Astrocyte of the cerebellum (primary cell): ENCODE measurements around the gene CNOT1.
A peak's percentile ranks its signal among the peaks of the same experiment; 100 is the strongest.
"Not testable (repeated sequence)": the region's sequence is repeated elsewhere in the genome, so short reads cannot be mapped to it uniquely, and the experiment has no call there.

Experiments used
- DNase-seq: peaks from one replicate; pipeline ENCODE4 v3.0.0-alpha.2; 2011; ENCODE audit warnings: low read depth
- H3K4me3 ChIP-seq: 2 replicates; pipeline ENCODE4 v1.5.1; 2011; ENCODE audit warnings: mild to moderate bottlenecking, low read depth, low read length, moderate library complexity
- in situ Hi-C: cut with HindIII; loops from 2 replicates; pipeline ENCODE4 v1.10.0; 2017; ENCODE audit warnings: low sequenced_read_pairs
- TF ChIP-seq, protein P1 (sequence below): IDR thresholded peaks from 2 replicates; pipeline ENCODE4 v1.5.1; 2012; ENCODE audit warnings: low read length, low read depth, moderate library complexity, mild to moderate bottlenecking; ENCODE audit errors: missing control alignments

The CNOT1 gene

DNA sequence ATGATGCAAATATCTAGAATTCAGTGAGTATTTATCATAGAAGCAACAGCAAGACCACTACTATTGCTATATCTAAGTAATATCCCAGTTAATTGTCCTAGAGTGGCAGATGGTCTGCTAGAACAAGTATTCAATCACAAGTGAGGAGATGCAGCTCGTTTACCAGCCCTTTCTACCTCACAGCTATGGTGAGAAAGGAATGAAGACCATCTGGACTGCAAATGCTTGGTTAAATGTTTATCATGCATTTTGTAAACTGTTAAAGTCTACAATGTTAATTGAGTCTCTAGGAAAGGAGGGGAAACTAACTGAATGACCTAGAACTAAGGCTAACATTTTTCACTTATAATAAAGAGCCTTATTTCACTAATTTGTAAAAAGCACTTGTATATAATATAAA lies 52.5 kb downstream of the CNOT1 start:
- in situ Hi-C loops = no loop called here
- no peak for DNase-seq
- TF ChIP-seq, protein P1, sequence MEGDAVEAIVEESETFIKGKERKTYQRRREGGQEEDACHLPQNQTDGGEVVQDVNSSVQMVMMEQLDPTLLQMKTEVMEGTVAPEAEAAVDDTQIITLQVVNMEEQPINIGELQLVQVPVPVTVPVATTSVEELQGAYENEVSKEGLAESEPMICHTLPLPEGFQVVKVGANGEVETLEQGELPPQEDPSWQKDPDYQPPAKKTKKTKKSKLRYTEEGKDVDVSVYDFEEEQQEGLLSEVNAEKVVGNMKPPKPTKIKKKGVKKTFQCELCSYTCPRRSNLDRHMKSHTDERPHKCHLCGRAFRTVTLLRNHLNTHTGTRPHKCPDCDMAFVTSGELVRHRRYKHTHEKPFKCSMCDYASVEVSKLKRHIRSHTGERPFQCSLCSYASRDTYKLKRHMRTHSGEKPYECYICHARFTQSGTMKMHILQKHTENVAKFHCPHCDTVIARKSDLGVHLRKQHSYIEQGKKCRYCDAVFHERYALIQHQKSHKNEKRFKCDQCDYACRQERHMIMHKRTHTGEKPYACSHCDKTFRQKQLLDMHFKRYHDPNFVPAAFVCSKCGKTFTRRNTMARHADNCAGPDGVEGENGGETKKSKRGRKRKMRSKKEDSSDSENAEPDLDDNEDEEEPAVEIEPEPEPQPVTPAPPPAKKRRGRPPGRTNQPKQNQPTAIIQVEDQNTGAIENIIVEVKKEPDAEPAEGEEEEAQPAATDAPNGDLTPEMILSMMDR = no peak
- H3K4me3 ChIP-seq = no peak overlapping the region

DNA sequence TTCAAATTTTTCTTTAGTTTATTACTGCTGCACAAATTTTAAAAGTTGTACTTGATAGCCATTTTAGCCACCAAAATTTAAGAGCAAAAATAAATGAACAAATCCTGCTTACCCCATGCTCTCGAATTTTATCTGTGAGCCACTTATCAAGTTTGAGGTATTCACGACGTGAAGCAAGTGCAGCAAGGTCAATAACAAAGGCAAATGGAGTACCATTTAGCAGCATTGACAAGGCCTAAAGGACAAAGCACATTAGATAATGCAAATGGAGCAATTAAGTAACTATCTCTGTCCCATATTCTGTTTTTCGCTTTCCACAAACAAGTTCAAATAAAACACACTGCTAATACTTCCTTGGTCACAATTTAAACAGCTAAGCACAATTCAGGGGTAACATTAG lies 54.7 kb downstream of the CNOT1 start:
- H3K4me3 ChIP-seq = no peak overlapping the region
- in situ Hi-C loops = no loop called here
- no peak for DNase-seq
- TF ChIP-seq, protein P1 = no peak

DNA sequence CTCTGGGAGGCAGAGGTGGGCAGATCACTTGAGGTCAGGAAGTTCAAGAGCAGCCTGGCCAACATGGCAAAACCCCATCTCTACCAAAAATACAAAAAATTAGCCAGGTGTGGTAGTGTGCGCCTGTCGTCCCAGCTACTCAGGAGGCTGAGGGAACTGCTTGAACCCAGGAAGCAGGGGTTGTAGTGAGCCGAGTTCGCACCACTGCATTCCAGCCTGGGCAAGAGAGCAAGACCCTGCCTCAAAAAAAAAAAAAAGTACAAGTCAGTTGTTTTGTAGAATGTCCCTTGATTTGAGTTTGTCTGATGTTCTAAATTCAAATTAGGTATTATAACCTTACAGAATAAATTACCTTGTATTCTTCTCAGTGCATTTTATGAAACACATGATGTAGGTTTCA lies 63.9 kb downstream of the CNOT1 start:
- DNase-seq, H3K4me3 ChIP-seq, in situ Hi-C loops: not testable (repeated sequence)

DNA sequence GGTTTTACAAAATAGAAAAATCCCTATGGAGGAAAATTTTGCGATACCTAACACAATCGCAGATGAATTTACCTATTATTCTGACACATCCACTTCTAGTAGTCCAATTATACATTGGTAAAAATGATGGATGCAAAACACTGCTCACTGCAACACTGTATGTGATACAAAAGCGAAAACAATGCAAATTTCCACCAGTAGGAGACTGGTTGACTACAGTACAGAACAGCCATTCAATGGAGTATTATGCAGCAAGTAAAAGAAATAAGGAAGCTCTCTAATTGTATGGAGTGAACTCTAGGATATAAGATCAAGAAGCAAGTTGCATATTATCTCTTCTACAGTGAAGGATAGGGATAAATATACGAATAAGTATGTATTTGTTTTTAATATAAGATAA lies 65.9 kb downstream of the CNOT1 start:
- no peak for DNase-seq
- in situ Hi-C loops = no loop called here
- H3K4me3 ChIP-seq = no peak overlapping the region
- TF ChIP-seq, protein P1 = no peak

DNA sequence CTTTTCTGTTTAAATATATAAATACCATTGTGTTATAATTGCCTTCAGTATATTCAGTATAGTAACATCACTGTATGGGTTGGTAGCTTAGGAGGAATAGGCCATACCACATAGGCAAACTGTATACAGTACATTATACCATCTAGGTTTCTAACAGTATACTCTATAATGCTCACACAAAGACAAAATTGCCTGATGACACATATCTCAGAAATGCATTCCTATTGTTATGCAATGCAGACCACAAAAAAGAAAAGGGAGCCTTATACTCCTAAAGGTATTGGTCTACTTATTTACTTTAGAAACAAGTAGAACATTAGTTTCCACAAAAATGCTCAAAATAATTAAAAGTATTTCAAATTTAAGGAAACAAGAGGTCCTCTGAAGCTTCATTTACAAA lies 66.4 kb downstream of the CNOT1 start:
- DNase-seq = peak; percentile 58
- TF ChIP-seq, protein P1 = no peak
- in situ Hi-C loops = no loop called here
- H3K4me3 ChIP-seq = no peak overlapping the region

DNA sequence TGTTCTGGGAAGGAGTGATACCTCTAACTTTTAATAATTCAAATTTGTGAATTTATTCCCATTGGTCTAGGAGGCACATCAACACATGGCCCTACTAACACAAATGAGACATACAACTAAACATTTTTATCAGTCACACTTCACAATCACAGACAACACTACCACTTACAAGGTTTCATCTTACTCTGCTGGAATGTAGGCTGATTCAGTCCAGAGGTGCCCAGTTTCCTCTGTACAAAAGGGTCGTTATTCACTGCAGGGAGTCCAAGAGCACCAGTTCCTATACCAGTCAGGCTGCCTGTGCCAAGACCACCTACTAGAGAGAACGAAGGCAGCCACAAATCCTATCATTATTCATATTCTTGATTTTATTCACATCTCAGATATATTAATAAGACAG lies 72.9 kb downstream of the CNOT1 start:
- no peak overlapping the region for H3K4me3 ChIP-seq
- in situ Hi-C loops = no loop called here
- TF ChIP-seq, protein P1 = no peak
- DNase-seq = no peak

DNA sequence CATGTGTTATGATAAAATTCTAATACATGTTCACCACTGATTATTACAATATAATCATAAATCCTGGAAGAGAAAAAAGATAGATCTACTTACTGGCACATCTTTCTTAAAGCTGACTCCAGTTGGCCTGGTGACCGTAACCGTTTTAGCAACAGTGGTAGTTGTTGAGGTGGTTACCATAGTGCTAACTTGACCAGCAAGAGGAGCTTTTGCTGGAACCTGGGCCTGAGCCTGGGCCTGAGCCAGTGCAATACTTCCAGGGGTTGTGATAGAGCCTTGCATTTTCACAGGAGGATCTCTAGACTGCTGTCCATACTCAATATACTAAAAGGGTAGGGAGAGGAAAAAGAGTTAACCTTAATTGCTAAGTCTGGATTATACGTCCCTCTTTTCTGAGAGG lies 78.1 kb downstream of the CNOT1 start:
- no peak for DNase-seq
- no peak overlapping the region for H3K4me3 ChIP-seq
- in situ Hi-C loops = no loop called here
- TF ChIP-seq, protein P1 = no peak
